ENCODE results near the gene NCDN.
"Not testable (repeated sequence)": the region's sequence is repeated elsewhere in the genome, so short reads cannot be mapped to it uniquely, and the experiment has no call there.

The NCDN gene

GRCh38 chr1:35569936-35570335 lies 12.3 kb downstream of the NCDN start:
- no peak for DNase-seq (ENCODE audit: low spot score)

GRCh38 chr1:35570589-35571137 lies 13.1 kb downstream of the NCDN start:
- DNase-seq (ENCODE audit: low spot score): no peak

DNA sequence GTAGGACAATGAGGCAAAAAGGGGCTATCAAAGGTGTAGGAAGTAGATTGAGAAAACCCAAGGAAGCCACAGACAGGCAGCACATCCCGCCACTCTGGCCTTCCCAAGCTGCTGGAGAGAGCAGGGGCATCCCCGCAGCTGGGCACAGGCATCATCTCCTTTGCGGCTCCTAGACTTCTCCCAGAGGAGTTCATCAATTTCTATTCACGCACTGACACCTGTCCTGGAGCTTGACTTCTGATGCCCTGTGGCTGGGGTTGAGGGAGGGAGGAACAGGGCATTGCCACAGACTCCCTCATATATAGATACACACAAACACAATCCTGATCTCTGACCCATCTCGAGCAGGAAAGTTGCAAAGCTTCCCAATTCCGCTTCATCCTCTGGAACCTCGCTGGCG lies 13.7 kb downstream of the NCDN start:
- no peak for DNase-seq (ENCODE audit: low spot score)

DNA sequence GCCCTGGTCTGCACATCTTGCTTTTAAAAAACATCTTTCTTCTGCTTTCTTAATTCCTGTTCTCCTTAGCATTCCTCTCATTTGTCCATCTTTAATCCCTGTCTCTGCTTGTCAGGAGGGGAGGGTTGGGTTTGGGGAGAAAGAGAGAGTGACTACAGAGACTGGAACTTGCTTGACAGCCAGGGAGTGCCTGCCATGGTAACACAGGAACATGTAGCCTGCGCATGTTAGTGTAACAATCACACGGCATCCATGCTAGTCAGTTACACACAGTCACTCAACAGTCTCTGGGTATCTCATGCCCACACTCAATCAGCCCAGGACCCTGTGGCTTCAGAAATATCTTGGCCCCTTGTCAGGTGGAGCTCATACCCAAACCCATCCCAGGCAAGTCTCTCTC lies 14.7 kb downstream of the NCDN start:
- no peak for DNase-seq (ENCODE audit: low spot score)

- DNase-seq (ENCODE audit: low spot score): peak; percentile 80
Observed at GRCh38 chr1:35573198-35574124, 15.9 kb downstream of the NCDN start, which contains the start of gene TFAP2E. Gene TFAP2E, plus strand, starts transcription at chr1:35573314. Its CDS starts 264 bp downstream, at chr1:35573578.

DNA sequence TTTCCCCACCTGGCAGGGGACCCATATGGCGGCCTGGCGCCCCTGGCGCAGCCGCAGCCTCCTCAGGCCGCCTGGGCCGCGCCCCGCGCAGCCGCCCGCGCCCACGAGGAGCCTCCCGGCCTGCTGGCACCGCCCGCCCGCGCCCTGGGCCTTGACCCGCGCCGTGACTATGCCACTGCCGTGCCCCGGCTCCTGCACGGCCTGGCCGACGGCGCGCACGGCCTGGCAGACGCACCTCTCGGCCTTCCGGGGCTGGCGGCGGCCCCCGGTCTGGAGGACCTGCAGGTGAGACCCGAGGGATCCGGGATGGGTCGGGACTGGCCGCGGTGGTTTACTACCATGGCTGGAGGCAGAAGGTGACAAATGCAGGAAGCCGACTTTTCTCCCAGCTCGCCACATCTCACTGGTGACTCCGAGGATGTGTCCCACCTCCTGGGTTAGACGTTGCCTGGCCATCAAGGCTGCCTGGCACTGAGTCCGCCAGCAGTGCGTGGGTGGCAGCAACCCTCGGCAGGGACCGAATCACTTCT lies 16.6 kb downstream of the NCDN start:
- no peak for DNase-seq (ENCODE audit: low spot score)

- no peak for DNase-seq (ENCODE audit: low spot score)
Observed at GRCh38 chr1:35574655-35575415, 17.2 kb downstream of the NCDN start.

- no peak for DNase-seq (ENCODE audit: low spot score)
Observed at GRCh38 chr1:35575416-35575958, 17.9 kb downstream of the NCDN start.

DNA sequence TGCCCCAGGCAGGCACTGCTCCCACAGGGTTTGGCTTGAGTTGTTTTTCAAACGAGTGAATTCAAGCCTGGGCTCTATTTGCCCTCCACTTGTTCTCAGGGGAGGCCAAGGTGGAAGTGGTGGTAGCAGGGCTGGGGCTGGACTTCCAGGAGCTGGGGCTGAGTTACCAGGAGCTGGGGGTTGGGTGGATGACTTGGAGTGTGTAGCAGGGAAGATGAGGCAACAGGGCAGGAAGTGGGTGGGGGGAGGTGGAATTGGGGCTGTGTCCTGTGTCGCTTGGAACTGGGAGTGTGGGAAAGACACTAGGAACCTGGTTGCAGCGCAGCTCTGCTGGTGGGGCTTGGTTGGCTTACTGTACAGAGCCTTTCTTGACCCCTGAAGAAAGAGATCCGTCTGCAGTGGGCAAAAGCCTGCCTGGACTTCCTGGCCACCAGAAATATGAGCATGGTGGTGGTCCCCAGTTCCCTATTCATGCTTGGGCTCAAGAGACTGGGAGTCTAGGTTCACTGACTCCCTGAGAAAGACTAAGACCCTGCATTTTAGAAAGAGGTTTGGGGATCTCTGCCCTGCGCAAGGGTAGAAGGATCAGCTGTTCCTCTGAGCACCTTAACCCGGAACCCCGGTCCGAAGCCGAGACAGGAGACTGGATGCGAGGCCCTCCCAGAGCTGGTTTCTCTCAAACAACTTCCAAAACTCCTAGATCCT lies 18.6 kb downstream of the NCDN start:
- DNase-seq (ENCODE audit: low spot score): no peak

DNA sequence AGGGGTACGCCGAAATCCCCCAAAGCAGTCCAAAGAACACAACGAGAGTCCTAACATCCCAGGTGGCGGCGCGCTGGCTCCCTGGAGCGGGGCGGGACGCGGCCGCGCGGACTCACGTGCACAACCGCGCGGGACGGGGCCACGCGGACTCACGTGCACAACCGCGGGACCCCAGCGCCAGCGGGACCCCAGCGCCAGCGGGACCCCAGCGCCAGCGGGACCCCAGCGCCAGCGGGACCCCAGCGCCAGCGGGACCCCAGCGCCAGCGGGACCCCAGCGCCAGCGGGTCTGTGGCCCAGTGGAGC lies 19.1 kb downstream of the NCDN start:
- DNase-seq (ENCODE audit: low spot score): not testable (repeated sequence)

- DNase-seq (ENCODE audit: low spot score): no peak
Observed at GRCh38 chr1:35577071-35577998, 19.7 kb downstream of the NCDN start.

- DNase-seq (ENCODE audit: low spot score): no peak
Observed at GRCh38 chr1:35580949-35581388, 23.4 kb downstream of the NCDN start.

DNA sequence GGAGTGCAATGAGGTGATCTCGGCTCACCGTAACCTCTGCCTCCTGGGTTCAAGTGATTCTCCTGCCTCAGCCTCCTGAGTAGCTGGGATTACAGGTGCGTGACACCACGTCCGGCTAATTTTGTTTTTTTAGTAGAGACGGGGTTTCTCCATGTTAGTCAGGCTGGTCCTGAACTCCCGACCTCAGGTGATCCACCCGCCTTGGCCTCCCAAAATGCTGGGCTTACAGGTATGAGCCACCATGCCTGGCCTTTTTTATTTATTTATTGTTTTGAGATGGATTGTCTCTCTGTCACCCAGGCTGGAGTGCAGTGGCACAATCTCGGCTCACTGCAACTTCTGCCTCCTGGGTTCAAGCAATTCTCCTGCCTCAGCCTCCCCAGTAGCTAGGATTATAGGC lies 24.0 kb downstream of the NCDN start:
- not testable (repeated sequence) for DNase-seq (ENCODE audit: low spot score)

DNA sequence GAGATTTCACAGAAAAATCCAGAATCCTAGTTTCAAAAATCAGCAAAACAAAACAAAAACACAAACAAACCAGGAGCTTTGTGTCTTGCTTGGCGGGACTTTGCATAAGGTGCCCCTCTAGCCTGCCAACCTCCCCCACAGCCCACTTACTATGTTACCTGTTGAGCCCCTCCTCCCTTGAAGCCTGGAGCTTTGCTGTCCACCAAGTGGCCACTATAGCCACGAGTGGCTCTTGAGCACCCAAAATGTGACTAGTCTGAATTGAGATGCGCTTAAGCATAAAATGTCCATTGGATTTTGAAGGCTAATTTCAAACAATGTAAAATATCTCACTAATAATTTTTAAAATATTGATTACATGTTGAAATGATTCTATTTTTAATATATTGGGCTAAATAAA lies 27.7 kb downstream of the NCDN start:
- no peak for DNase-seq (ENCODE audit: low spot score)

DNA sequence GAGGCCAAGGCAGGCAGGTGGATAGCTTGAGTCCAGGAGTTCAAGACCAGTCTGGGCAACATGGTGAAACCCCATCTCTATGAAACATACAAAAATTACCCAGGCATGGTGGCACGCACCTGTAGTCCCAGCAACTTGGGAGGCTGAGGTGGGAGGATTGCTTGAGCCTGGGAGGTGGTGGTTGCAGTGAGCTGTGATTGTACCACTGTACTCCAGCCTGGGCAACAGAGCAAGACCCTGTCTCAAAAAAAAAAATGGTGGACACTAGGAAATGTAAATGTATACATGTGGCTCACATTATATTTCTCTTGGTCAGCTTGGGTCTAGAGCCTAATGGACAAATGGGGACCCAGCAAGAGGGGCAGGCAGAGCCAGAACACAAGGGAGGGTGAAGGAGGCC lies 28.2 kb downstream of the NCDN start:
- DNase-seq (ENCODE audit: low spot score): not testable (repeated sequence)

- no peak for DNase-seq (ENCODE audit: low spot score)
Observed at GRCh38 chr1:35586808-35587207, 29.2 kb downstream of the NCDN start.

DNA sequence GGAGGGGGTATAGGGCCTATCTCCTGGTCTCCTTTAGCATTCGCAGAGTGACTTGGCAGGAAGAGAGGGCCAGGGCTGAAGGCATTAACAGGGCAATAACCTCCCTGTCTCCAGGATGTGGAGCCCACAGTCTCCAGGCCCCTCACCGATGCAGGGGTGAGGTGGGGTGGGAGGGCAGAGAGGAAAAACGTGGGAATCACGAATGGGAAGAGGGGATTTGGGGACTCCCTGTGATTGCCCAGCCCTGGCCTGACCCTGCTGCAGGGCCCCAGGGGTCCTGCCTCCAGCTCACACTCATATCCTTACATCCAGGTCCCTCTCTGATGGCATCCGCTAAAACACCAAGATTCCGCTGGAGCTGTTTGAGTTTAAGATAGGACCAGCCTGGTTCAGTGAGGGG lies 30.1 kb downstream of the NCDN start:
- peak; percentile 13 for DNase-seq (ENCODE audit: low spot score)

DNA sequence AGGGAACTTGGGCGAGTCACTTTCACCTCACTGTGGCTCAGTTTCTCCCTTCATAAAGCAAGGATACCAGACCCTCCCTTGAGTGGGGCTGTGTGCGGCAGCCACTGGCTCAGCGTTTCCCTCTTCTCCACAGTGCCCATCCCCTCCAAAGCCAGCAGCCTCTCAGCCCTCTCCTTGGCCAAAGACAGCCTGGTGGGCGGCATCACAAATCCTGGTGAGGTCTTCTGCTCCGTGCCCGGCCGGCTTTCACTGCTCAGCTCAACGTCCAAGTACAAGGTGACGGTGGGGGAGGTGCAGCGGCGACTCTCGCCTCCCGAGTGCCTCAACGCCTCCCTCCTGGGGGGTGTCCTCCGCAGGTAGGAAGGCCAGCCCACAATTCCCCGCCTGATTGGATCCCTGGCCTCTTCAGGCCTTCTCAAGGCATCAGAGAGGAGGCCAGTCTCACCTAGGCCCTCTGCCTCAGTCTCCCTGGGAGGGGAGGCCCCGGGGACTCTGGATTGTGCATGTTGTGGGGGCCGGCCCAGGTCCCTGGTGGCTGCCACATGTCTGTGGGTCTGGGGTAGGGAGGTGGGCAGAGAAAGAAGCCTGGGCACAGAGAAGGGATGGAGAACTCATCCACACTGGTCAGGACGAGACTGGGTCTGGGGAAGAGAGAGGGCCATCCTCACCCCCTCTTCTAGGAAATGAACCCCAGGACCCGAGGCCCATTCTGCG lies 30.8 kb downstream of the NCDN start:
- DNase-seq (ENCODE audit: low spot score): no peak

GRCh38 chr1:35589516-35590427 lies 32.2 kb downstream of the NCDN start:
- DNase-seq (ENCODE audit: low spot score): no peak

All from D341Med (cell line).